ENCODE data around the gene GRIK4.

GRIK4 gene

DNA sequence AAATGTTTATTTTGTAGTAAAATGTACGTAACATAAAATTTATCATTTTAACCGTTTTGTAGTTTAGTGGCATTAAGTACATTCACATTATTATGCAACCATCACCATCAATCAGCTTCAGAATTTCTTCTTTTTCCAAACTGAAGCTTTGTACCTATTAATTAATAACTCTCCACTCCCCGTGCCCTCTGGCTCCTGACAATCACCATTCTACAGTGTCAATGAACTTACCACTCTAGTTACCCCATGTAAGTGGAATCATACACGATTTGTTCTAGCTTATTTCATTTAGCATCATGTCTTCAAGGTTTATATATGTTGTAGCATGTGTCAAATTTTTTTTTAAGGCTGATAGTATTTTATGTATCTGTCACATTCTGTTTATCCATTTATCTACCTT lies 522.1 kb downstream of the GRIK4 start:
- Histone ChIP-seq H3K27me3 (ENCODE audit: insufficient read depth, low read depth) (no peaks in the 10 kb centered on the region), H3K4me3 (IDR thresholded peaks at IDR 0.05; ENCODE audit: insufficient read depth, low read depth, low read length) (no peak overlapping the region), H4K20me1 (ENCODE audit: insufficient read depth) (no peaks in the 10 kb centered on the region), H3K4me2 (no peak overlapping the region), H3K4me1 (ENCODE audit: low read depth, poor library complexity, severe bottlenecking) (peaks cover 38% of the 10 kb centered on the region), H3K36me3 (ENCODE audit: insufficient read depth) (no peaks in the 10 kb centered on the region), H3K79me2 (ENCODE audit: insufficient read depth, low read depth) (no peaks in the 10 kb centered on the region), H2AFZ (ENCODE audit: low read depth) (no peak overlapping the region), H3K9ac (no peak overlapping the region), H3K27ac (no peak overlapping the region)
- TF ChIP-seq, protein P1, sequence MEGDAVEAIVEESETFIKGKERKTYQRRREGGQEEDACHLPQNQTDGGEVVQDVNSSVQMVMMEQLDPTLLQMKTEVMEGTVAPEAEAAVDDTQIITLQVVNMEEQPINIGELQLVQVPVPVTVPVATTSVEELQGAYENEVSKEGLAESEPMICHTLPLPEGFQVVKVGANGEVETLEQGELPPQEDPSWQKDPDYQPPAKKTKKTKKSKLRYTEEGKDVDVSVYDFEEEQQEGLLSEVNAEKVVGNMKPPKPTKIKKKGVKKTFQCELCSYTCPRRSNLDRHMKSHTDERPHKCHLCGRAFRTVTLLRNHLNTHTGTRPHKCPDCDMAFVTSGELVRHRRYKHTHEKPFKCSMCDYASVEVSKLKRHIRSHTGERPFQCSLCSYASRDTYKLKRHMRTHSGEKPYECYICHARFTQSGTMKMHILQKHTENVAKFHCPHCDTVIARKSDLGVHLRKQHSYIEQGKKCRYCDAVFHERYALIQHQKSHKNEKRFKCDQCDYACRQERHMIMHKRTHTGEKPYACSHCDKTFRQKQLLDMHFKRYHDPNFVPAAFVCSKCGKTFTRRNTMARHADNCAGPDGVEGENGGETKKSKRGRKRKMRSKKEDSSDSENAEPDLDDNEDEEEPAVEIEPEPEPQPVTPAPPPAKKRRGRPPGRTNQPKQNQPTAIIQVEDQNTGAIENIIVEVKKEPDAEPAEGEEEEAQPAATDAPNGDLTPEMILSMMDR (conservative IDR thresholded peaks at IDR 0.05; ENCODE audit: low read depth, low read length), result no peak

GRCh38 chr11:121035169-121035755 lies 523.7 kb downstream of the GRIK4 start:
- Histone ChIP-seq H3K79me2 (ENCODE audit: insufficient read depth, low read depth) (no peaks in the 10 kb centered on the region), H3K4me1 (ENCODE audit: low read depth, poor library complexity, severe bottlenecking) (peaks cover 41% of the 10 kb centered on the region), H3K27ac (no peak overlapping the region), H3K4me3 (IDR thresholded peaks at IDR 0.05; ENCODE audit: insufficient read depth, low read depth, low read length) (no peak overlapping the region), H2AFZ (ENCODE audit: low read depth) (no peak overlapping the region), H3K9ac (no peak overlapping the region), H3K36me3 (ENCODE audit: insufficient read depth) (no peaks in the 10 kb centered on the region), H4K20me1 (ENCODE audit: insufficient read depth) (no peaks in the 10 kb centered on the region), H3K27me3 (ENCODE audit: insufficient read depth, low read depth) (no peaks in the 10 kb centered on the region), H3K4me2 (peak overlapping the region; percentile 38)
- TF ChIP-seq, protein P1 (conservative IDR thresholded peaks at IDR 0.05; ENCODE audit: low read depth, low read length), result no peak

- no peaks in the 10 kb centered on the region for H4K20me1 ChIP-seq (ENCODE audit: insufficient read depth)
- TF ChIP-seq, protein P1 (conservative IDR thresholded peaks at IDR 0.05; ENCODE audit: low read depth, low read length), result no peak
- H3K4me3 ChIP-seq (IDR thresholded peaks at IDR 0.05; ENCODE audit: insufficient read depth, low read depth, low read length), result no peak overlapping the region
- no peaks in the 10 kb centered on the region for H3K36me3 ChIP-seq (ENCODE audit: insufficient read depth)
- H3K4me1 ChIP-seq (ENCODE audit: low read depth, poor library complexity, severe bottlenecking), result peaks cover 44% of the 10 kb centered on the region
- H3K4me2 ChIP-seq, result peak overlapping the region; percentile 38
- 0 out of 2 replicates have a peak overlapping the region, but pooled peaks have one; percentile 0 for H3K27ac ChIP-seq
- H3K27me3 ChIP-seq (ENCODE audit: insufficient read depth, low read depth), result no peaks in the 10 kb centered on the region
- H2AFZ ChIP-seq (ENCODE audit: low read depth), result no peak overlapping the region
- H3K9ac ChIP-seq, result no peak overlapping the region
- H3K79me2 ChIP-seq (ENCODE audit: insufficient read depth, low read depth), result no peaks in the 10 kb centered on the region
Observed at GRCh38 chr11:121035780-121036179, 524.2 kb downstream of the GRIK4 start.

DNA sequence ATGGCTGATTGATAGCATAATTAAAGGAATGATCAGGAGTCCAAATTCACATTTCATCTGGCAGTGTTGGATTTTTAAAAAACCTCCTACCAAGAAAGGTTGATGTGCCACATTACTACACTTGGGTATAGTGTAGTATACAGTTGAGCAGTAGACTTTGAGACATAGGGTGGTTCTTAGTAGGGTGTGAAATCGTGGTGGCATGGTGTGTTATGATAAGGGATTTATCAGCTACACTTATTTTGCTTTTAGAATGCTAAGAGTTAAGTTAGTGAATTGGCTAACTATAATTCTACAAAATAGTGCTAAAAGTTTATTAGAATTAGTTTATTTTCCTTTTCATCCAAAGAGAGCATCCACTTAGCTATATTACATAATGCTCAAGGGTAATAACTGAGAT lies 525.5 kb downstream of the GRIK4 start:
- Histone ChIP-seq H3K27ac (no peak overlapping the region), H2AFZ (ENCODE audit: low read depth) (no peak overlapping the region), H4K20me1 (ENCODE audit: insufficient read depth) (no peaks in the 10 kb centered on the region), H3K9ac (no peak overlapping the region), H3K4me1 (ENCODE audit: low read depth, poor library complexity, severe bottlenecking) (peaks cover 42% of the 10 kb centered on the region), H3K79me2 (ENCODE audit: insufficient read depth, low read depth) (no peaks in the 10 kb centered on the region), H3K27me3 (ENCODE audit: insufficient read depth, low read depth) (no peaks in the 10 kb centered on the region), H3K36me3 (ENCODE audit: insufficient read depth) (no peaks in the 10 kb centered on the region), H3K4me2 (no peak overlapping the region), H3K4me3 (IDR thresholded peaks at IDR 0.05; ENCODE audit: insufficient read depth, low read depth, low read length) (no peak overlapping the region)
- TF ChIP-seq, protein P1 (conservative IDR thresholded peaks at IDR 0.05; ENCODE audit: low read depth, low read length), result no peak
